CD4-positive, alpha-beta T cell treated with Interleukin-12 subunit alpha and Interleukin-12 subunit beta, for 1 hour (primary cell): ENCODE results near the gene FSD1.
"Not testable (repeated sequence)": the region's sequence is repeated elsewhere in the genome, so short reads cannot be mapped to it uniquely, and the experiment has no call there.

ENCODE experiments used
- DNase-seq: peaks from one replicate; pipeline ENCODE4 v3.0.0-alpha.2; 2020

Gene FSD1

GRCh38 chr19:4286141-4286540 lies 18.3 kb upstream of the FSD1 start:
- DNase-seq, result not testable (repeated sequence)

GRCh38 chr19:4288091-4288777 lies 16.2 kb upstream of the FSD1 start:
- no peak for DNase-seq

- no peak for DNase-seq
Observed at GRCh38 chr19:4291184-4291732, 13.1 kb upstream of the FSD1 start.

- no peak for DNase-seq
Observed at GRCh38 chr19:4292515-4292914, 11.9 kb upstream of the FSD1 start.

- DNase-seq, result no peak
Observed at GRCh38 chr19:4294389-4294788, 10.0 kb upstream of the FSD1 start.

- no peak for DNase-seq
Observed at GRCh38 chr19:4295972-4296771, 8.2 kb upstream of the FSD1 start.

- no peak for DNase-seq
Observed at GRCh38 chr19:4297901-4298809, 6.2 kb upstream of the FSD1 start.

GRCh38 chr19:4298810-4299550 lies 5.4 kb upstream of the FSD1 start:
- DNase-seq, result no peak

- DNase-seq, result no peak
Observed at GRCh38 chr19:4300589-4300988, 3.8 kb upstream of the FSD1 start.

GRCh38 chr19:4301590-4302242 lies 2.7 kb upstream of the FSD1 start:
- DNase-seq, result no peak

- DNase-seq, result no peak
Observed at GRCh38 chr19:4302243-4302640, 2.2 kb upstream of the FSD1 start, which contains the start of gene TMIGD2. TMIGD2 (minus strand) TSS chr19:4302389; CDS start chr19:4302385, 4 bp downstream.

- no peak for DNase-seq
Observed at GRCh38 chr19:4303819-4304537, 420 bp upstream of the FSD1 start.

- DNase-seq, result no peak
Observed at GRCh38 chr19:4305257-4305612, 837 bp downstream of the FSD1 start.

- no peak for DNase-seq
Observed at GRCh38 chr19:4305659-4306058, 1.3 kb downstream of the FSD1 start.

- DNase-seq, result no peak
Observed at GRCh38 chr19:4310247-4311121, 6.1 kb downstream of the FSD1 start.

GRCh38 chr19:4313847-4314490 lies 9.6 kb downstream of the FSD1 start:
- DNase-seq, result no peak

- no peak for DNase-seq
Observed at GRCh38 chr19:4316956-4317355, 12.6 kb downstream of the FSD1 start.

- no peak for DNase-seq
Observed at GRCh38 chr19:4318460-4318859, 14.1 kb downstream of the FSD1 start.

GRCh38 chr19:4319067-4319718 lies 14.8 kb downstream of the FSD1 start:
- DNase-seq, result no peak
